Measurements from ENCODE around the gene ST8SIA6.
"Not testable (repeated sequence)": the region's sequence is repeated elsewhere in the genome, so short reads cannot be mapped to it uniquely, and the experiment has no call there.

The ST8SIA6 gene

GRCh38 chr10:17340144-17340829 is 114.1 kb downstream of the ST8SIA6 start:
- no peak for DNase-seq

- no peak for DNase-seq
Observed at GRCh38 chr10:17335065-17335464, 119.3 kb downstream of the ST8SIA6 start.

GRCh38 chr10:17330501-17330900 is 123.9 kb downstream of the ST8SIA6 start:
- no peak for DNase-seq

GRCh38 chr10:17326377-17326776 is 128.0 kb downstream of the ST8SIA6 start:
- DNase-seq: no peak

GRCh38 chr10:17321957-17322356 is 132.4 kb downstream of the ST8SIA6 start:
- DNase-seq: not testable (repeated sequence)

GRCh38 chr10:17316488-17317170 is 137.8 kb downstream of the ST8SIA6 start:
- no peak for DNase-seq

- no peak for DNase-seq
Observed at GRCh38 chr10:17309435-17309834, 145.0 kb downstream of the ST8SIA6 start.

GRCh38 chr10:17307123-17307522 is 147.3 kb downstream of the ST8SIA6 start:
- DNase-seq: no peak

GRCh38 chr10:17292375-17292774 is 162.0 kb downstream of the ST8SIA6 start:
- DNase-seq: no peak

- DNase-seq: peak; percentile 7
Observed at GRCh38 chr10:17290226-17290625, 164.2 kb downstream of the ST8SIA6 start.

- DNase-seq: no peak
Observed at GRCh38 chr10:17289763-17290162, 164.6 kb downstream of the ST8SIA6 start.

- DNase-seq: no peak
Observed at GRCh38 chr10:17286562-17287550, 167.5 kb downstream of the ST8SIA6 start.

GRCh38 chr10:17282311-17282710 is 172.1 kb downstream of the ST8SIA6 start:
- no peak for DNase-seq

- no peak for DNase-seq
Observed at GRCh38 chr10:17278607-17279240, 175.7 kb downstream of the ST8SIA6 start.

GRCh38 chr10:17276756-17277424 is 177.5 kb downstream of the ST8SIA6 start:
- no peak for DNase-seq

- DNase-seq: no peak
Observed at GRCh38 chr10:17273403-17273802, 181.0 kb downstream of the ST8SIA6 start.

GRCh38 chr10:17272648-17273047 is 181.7 kb downstream of the ST8SIA6 start:
- no peak for DNase-seq
